Suprapubic skin (tissue), 3 donors: ENCODE results near the gene SLC24A4.

Experiments
- CTCF ChIP-seq, 2 donors: fragments of 200-600 bp in 1 of 2; fragments of 450-650 bp in 1 of 2; sonication (generic) in 1 of 2; IDR thresholded peaks; one replicate each; pipeline ENCODE4 v1.5.1; 2016 to 2019; ENCODE audit warnings: antibody characterized with exemption in 2 of 2, mild to moderate bottlenecking in 1 of 2, moderate library complexity in 1 of 2
- POLR2AphosphoS5 ChIP-seq, 3 donors: sonication (generic); formaldehyde crosslinking; IDR thresholded peaks; one replicate each; pipeline ENCODE4 v1.6.1; 2017; ENCODE audit warnings: antibody characterized with exemption in 3 of 3

DNA sequence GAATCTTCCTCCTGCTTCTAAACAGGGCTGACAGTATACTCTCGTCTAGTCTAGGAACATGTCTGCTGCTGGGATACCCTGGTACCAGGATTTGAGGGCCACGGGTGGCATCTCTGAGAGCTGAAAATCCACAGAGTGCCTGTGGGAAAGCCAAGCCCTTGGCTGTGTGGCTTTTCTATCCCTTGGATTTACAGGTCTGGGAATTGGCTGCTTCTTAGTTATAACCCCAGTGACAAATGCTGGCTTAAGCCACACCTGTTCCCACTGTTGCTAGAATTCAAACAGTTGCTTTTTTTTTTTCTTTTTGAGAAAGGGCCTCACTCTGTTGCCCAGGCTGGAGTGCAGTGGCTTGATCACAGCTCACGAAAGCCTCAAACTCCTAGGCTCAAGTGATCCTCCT lies 176.3 kb downstream of the SLC24A4 start:
- TF ChIP-seq CTCF (IDR thresholded peaks at IDR 0.05) (no peak), POLR2AphosphoS5 (IDR thresholded peaks at IDR 0.05) (no peak)
